ENCODE results near the gene CACNG4.

Gene CACNG4

GRCh38 chr17:66944351-66945146 lies 20.0 kb upstream of the CACNG4 start:
- DNase-seq = no peak

GRCh38 chr17:66945147-66945835 lies 19.2 kb upstream of the CACNG4 start:
- DNase-seq = no peak

DNA sequence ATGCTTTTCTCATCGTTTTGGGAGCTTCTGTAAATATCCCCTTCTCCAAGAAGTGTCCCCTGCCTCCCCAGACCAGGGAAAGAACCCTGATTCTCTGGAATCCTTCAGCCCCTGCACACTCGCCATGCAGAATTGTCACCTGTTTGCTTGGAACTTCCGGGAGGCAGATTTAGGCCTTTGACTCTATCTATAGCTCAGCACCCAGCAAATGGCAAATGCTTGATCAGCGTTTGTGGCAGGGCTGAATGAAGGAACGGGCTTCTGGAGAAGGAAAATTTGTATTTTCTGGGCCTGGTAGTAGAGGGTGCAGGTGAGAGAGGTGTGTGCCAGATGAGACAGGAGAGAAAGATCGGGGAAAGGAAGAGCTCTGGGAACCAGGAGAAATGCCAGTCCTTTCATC lies 18.3 kb upstream of the CACNG4 start:
- DNase-seq = no peak

DNA sequence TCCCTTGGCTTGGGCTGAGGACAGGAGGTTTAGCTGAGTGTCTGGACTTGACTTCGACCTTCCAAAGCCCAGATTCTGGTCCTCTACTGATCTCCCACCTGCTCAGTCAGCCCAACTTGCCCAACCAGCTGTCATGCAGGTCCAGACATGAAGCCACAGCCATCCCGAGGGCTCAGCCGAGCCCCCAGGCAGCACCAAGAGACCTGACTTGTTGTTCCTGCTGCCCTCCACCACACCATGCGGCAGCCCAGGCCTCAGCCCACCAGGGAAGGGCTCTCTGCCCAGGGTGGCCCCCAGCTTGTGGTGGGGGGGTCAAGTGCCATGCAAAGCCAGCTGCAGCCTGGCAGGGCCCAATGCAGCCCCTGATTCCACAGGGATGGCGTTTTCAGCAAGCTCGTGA lies 17.2 kb upstream of the CACNG4 start:
- DNase-seq = no peak

DNA sequence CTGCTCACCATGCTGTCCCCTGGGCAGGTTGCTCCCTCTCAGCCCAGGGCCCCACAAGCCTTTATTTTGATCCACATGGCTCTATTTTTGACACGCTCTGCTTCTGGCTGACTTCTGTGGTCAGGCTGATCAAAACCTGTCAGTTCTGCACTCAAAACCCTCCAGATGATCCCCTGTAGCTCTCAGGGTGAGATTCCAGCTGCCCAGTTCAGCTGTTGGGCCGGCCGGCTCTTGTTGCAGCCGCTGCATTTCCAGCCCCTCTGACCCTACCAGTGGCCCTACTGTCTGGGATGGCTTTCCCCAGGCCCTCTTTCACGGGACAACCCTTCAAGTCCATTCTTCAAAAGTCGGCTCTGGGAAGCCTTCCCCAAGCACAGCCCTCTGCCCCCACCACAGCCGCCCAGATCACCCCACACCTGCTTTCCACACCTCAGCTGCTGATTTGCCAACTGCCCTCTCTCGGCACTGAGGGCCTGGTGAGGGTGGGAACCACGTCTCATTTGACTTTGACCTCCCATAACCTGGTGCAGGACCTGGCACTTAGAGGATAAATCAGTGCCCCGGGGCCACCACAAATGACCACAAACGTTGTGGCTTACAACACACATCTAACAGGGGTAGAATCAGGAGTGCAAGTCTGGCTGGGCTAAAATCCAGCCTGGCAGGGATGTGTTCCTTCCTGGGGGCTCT lies 16.3 kb upstream of the CACNG4 start:
- DNase-seq = no peak

- no peak for DNase-seq
These were observed 15.0 kb upstream of the CACNG4 start for GRCh38 chr17:66949501-66949900.

- no peak for DNase-seq
These were observed 14.2 kb upstream of the CACNG4 start for GRCh38 chr17:66950325-66950724.

DNA sequence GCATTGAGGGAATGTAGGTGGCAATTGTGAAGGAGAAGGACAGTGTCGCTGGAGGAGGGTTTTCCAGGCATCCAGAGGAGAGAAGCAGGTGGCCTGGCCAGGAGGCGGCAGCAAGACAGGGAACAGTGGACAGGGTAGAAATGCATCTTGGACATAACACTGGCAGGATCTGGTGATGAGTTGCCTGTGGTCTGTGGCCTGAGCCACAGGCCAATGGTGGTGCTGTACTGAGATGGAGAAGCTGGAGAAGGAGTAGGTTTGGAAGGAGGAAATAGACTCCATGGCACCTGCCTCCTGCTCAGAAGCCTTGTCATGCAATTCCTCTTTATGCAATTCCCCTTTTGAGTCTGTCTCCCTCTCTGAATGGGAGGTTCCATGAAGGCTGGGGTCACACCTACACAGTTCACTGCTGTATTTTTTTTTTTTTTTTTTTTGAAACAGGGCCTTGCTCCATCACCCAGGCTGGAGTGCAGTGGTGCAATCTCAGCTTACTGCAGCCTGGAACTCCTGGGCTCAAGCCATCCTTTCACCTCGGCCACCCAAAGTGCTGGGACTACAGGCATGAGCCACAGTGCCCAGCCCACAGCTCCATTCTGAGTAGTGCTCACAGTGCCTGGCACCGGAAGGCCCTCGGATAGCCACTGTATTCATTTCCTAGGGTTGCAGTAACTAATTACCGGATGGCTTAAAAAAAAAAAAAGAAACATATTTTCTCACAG lies 13.5 kb upstream of the CACNG4 start:
- no peak for DNase-seq

- no peak for DNase-seq
These were observed 12.9 kb upstream of the CACNG4 start for GRCh38 chr17:66951605-66951953.

DNA sequence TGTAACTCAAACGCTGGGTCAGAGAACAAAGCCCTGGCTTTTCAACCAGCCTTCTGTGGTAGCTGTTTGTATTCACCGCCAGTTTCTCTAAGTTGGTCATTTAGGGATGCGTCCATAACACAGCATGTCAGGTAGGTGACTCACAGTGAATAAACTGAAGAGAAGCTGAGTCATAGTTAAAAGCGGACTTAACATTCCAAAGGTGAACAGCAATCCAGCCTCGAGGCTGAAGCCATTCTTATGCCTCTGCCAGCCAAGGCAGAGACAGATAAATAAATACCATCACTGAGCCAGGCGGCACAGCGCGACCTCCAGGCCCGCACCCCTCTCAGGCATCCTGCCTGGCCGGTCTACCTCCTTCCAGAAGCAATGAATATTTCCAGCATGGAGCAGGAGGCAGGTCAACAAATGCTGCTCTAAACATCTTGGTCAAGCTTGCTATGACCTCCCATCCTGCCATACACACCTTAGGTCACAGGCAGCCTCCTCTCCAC lies 12.4 kb upstream of the CACNG4 start:
- no peak for DNase-seq

DNA sequence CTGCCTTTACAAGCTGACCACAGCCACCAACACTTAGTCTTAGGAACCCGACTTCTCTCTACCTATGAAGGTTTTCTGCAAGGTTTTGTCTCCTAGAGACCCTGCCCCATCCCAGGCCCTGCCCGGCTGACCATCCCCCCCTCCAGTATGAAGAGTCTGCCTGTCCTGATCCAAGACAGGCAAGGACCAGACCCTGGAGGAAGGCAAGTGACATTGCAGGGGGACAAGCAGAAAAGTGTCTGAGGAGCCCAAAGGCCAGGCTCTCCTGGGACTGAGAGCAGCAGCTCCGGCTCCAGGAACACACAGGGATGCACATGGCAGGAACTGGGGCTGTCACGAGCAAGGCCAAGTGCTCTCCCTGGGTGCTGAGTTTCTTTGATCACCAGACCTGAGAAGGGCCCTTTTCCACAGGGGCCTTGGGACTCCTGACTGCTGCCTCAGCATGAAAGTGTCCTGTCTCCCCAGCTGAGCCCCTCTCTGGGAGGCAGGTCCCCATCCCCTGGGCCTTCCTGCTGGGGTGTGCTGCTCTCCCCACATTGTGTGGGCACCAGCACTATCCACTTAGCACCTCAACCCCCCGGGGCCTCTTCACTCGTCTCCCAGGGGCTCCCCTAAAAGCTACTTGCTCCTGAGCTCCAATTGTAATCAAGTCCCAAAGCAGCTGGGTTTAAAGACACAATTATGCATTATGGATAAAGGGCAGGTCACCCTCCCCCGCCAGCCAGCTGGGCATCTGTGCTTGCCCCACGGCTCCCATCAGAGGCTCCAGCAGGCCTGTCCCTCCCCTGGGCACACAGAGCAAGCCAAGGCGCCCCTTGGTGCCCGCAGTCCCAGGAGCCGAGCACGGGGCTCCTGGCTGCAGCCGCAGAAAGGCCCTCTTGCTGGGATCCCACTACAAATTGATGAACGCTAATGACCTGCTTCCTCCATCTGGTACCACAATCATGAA lies 11.6 kb upstream of the CACNG4 start:
- no peak for DNase-seq

GRCh38 chr17:66953630-66954020 lies 10.9 kb upstream of the CACNG4 start:
- no peak for DNase-seq

- no peak for DNase-seq
These were observed 9.9 kb upstream of the CACNG4 start for GRCh38 chr17:66954632-66955031.

GRCh38 chr17:66955821-66956220 lies 8.7 kb upstream of the CACNG4 start:
- no peak for DNase-seq

- DNase-seq = no peak
These were observed 7.6 kb upstream of the CACNG4 start for GRCh38 chr17:66956941-66957340.

GRCh38 chr17:66957343-66957742 lies 7.2 kb upstream of the CACNG4 start:
- no peak for DNase-seq

DNA sequence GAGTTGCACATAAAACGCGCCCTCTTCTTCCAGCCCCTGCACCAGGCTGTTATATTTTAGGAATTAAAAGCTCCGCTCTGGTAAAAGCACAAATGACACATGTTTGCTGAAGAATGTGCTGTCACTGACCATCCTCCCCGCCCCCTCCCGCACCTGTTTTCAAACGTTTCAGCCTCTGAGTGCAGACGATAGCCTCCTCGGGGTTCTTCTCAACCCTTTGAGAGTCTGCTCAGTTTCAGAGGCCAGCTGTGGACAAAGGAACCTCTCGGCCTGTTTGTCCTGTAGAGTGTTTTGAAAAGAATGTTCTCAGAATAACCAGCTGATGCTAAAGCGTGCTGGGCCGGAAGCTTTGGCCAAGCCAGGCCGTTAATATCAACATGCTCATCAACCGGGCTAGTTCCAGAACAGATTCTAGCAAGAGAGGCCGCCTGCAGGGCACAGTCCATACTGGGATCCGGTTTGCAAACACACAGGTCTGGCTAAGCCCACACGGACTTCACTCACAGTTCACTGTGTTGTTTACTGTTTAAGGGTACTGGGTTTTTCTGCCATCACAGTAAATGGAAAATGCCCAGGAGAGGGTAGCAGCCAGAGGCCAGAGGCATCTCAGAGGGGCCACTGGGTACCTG lies 6.4 kb upstream of the CACNG4 start:
- no peak for DNase-seq

DNA sequence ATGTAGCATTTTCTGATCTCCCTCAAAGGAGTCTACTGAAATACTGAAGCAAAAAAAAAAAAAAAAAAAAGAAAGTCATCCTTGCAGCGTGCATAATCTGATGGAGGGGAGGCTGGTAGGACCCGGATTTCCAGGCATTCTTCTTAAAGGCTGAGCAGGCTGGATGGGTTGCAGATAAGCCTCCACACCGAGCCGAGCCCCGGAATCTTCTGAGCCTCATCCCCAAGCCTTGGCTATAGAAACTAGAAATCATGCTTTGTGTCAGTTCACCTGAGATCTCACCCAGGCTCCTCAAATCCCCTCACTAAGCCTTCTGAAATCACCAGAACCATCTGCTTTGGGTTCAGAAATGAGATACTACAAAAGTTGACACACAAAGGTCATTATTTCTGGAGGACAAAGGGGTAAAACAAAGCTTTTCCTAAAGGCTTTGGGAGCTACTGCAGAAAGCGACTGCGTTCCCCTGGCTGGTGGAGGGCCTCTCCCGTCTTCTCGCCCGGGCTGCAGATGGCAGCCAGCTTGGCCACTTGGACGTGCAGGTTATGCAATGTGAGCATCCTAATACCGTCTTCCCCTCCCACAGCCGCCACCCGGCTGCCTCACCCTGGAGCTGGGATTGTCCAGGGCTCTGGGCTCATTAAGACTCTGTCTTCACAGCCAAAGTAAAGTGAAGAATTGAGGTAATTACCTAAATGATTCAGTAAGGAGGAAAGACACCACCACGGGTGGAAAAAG lies 4.7 kb upstream of the CACNG4 start:
- DNase-seq = no peak

DNA sequence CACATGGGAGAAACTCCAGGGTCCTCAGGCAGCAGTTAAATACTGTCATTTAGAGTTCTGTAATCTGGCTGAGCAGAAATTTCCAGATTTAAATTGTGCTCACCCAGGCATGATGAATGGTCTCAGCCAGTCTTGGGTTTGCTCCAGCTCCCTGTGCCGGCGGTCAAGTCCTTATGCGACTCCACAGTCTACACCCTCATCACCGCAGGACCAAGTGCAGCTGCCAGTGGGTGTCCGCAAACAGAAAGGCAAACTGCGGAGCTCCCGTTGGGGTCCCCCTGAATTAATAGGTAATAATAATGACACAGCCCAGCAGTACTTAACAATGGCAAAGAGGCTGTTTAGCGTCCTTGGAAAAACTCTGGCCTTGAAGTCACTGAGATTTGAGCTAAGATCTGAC lies 3.9 kb upstream of the CACNG4 start:
- DNase-seq = no peak

DNA sequence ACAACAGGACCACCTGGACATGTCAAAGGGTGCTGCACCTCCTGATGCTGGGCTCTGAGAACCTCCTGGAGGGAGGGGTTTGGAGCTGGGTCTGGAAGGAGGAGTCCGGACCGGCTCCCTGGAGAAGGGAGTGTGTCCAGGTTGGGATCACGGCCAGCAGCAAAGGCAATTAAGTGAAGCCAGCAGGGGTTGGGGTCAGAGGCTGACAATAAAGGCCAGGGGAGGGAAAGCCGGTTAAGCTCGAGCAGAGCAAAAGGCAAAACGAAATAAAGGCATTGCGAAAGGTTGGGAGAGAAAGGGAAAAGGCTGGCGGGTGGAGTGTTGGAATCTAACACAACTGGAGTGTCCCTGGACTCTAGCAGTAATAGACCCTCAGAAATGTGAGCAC lies 992 bp upstream of the CACNG4 start:
- no peak for DNase-seq

All from activated CD4-positive, alpha-beta T cell treated with anti-CD3 and anti-CD28 coated beads for 4 hours (primary cell).